ENCODE data around the gene PTPN21. TPM values are rescaled to one million over a fixed set of nuclear protein-coding genes. Genes with fewer than 3 reads are reported as not detected.

PTPN21 gene
- total RNA-seq, 6 experiments from 2014 or later: 6.0 to 12.2 (median 10.3) TPM

DNA sequence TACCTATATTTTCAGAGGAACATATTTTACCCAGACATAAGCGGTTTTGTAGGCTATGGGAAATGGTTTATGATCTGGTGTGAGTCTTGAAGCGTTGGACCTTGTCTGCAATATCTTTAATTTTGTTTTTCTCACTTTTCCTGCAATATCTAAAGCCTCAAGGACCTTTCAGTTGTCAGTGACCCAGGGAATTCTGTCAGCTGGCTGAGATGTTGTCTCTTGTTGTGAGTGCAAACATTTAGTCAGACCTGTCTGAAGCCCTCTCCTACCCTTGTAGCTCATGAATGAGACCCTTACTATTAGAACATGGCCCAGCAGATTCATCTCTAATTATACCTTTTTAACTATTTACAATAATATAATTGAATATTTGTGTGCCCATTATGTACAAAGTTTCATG is 115.7 kb downstream of the PTPN21 start:
- peaks cover 0 to 5% (median 0%) of the 10 kb centered on the region in 4 donors for H3K36me3 ChIP-seq
- DNase-seq (no peak), ATAC-seq (no peak)
- H3K27me3 ChIP-seq: no peaks in the 10 kb centered on the region
- no peaks in the 10 kb centered on the region for H3K9me3 ChIP-seq
- H3K27ac ChIP-seq: no peak overlapping the region
- no peak for TF ChIP-seq POLR2A (IDR thresholded peaks at IDR 0.05)
- TF ChIP-seq, protein P1, sequence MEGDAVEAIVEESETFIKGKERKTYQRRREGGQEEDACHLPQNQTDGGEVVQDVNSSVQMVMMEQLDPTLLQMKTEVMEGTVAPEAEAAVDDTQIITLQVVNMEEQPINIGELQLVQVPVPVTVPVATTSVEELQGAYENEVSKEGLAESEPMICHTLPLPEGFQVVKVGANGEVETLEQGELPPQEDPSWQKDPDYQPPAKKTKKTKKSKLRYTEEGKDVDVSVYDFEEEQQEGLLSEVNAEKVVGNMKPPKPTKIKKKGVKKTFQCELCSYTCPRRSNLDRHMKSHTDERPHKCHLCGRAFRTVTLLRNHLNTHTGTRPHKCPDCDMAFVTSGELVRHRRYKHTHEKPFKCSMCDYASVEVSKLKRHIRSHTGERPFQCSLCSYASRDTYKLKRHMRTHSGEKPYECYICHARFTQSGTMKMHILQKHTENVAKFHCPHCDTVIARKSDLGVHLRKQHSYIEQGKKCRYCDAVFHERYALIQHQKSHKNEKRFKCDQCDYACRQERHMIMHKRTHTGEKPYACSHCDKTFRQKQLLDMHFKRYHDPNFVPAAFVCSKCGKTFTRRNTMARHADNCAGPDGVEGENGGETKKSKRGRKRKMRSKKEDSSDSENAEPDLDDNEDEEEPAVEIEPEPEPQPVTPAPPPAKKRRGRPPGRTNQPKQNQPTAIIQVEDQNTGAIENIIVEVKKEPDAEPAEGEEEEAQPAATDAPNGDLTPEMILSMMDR (IDR thresholded peaks at IDR 0.05): no peak
- intact Hi-C loops (cut with DNase I): no loop called here
- WGBS (ENCODE audit: insufficient coverage, low coverage, low lambda C conversion rate, missing lambda C conversion rate): 100% methylated on average over 2 of the region's 2 CpGs
- H3K4me1 ChIP-seq: no peaks in the 10 kb centered on the region
- no peak overlapping the region for H3K4me3 ChIP-seq

DNA sequence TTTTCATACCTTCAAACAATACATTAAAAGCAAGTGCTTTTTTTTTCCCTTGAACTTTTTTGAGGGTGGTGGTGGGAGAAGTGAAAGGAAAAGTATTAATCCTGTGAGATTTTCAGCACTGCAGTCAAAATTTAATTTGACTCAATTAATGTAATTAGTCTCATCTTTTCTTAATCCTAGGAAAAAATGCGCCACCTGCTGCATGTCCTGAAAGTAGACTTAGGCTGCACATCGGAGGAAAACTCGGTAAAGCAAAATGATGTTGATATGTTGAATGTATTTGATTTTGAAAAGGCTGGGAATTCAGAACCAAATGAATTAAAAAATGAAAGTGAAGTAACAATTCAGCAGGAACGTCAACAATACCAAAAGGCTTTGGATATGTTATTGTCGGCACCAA is 117.1 kb downstream of the PTPN21 start:
- peaks cover 0 to 5% (median 0%) of the 10 kb centered on the region in 4 donors for H3K36me3 ChIP-seq
- no peak overlapping the region for H3K4me3 ChIP-seq
- H3K27me3 ChIP-seq: no peaks in the 10 kb centered on the region
- WGBS (ENCODE audit: insufficient coverage, low coverage, low lambda C conversion rate, missing lambda C conversion rate): 82% methylated on average over 5 of the region's 5 CpGs
- TF ChIP-seq POLR2A (IDR thresholded peaks at IDR 0.05): no peak
- TF ChIP-seq, protein P1 (IDR thresholded peaks at IDR 0.05): peak; percentile 19 to 33 (median 22)
- no peaks in the 10 kb centered on the region for H3K9me3 ChIP-seq
- ATAC-seq: no peak
- H3K27ac ChIP-seq: no peak overlapping the region
- no peak for DNase-seq
- H3K4me1 ChIP-seq: peaks cover 0 to 1% (median 0%) of the 10 kb centered on the region in 4 donors
- intact Hi-C loops (cut with DNase I): no loop called here

DNA sequence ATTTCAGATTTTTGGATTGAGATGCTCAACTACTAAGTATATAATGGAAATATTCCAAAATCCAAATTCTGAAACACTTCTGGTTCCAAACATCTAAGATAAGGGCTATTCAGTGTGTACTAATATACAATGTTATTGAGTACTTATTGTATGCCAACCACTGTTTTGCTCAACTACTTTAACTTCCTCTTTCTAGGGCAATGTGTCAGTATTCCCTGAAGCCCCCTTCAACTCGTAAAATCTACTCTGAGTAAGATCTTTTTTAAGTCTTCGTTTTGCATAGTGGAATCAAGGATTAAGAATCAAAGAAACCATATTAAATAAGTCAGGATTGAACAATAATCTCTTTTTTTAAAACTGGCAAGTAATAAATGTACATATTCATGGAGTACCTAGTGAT is 123.8 kb downstream of the PTPN21 start:
- peaks cover 0 to 5% (median 0%) of the 10 kb centered on the region in 4 donors for H3K36me3 ChIP-seq
- TF ChIP-seq, protein P1 (IDR thresholded peaks at IDR 0.05): no peak
- TF ChIP-seq POLR2A (IDR thresholded peaks at IDR 0.05): no peak
- intact Hi-C loops (cut with DNase I): no loop called here
- H3K4me3 ChIP-seq: no peak overlapping the region
- DNase-seq (no peak), ATAC-seq (no peak)
- WGBS (ENCODE audit: insufficient coverage, low coverage, low lambda C conversion rate, missing lambda C conversion rate): 83% methylated on average over 2 of the region's 2 CpGs
- peaks cover 0 to 5% (median 0%) of the 10 kb centered on the region in 4 donors for H3K4me1 ChIP-seq
- H3K27ac ChIP-seq: no peak overlapping the region
- no peaks in the 10 kb centered on the region for H3K27me3 ChIP-seq
- H3K9me3 ChIP-seq: no peaks in the 10 kb centered on the region

DNA sequence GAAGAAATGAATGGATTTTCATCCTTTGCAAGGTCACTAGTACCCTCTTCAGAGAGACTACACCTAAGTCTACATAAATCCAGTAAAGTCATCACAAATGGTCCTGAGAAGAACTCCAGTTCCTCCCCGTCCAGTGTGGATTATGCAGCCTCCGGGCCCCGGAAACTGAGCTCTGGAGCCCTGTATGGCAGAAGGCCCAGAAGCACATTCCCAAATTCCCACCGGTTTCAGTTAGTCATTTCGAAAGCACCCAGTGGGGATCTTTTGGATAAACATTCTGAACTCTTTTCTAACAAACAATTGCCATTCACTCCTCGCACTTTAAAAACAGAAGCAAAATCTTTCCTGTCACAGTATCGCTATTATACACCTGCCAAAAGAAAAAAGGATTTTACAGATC is 128.5 kb downstream of the PTPN21 start:
- no peak overlapping the region for H3K4me3 ChIP-seq
- H3K36me3 ChIP-seq: peaks cover 0 to 5% (median 0%) of the 10 kb centered on the region in 4 donors
- H3K9me3 ChIP-seq: no peaks in the 10 kb centered on the region
- no peaks in the 10 kb centered on the region for H3K27me3 ChIP-seq
- WGBS (ENCODE audit: insufficient coverage, low coverage, low lambda C conversion rate, missing lambda C conversion rate): 79% methylated on average over 4 of the region's 7 CpGs
- TF ChIP-seq, protein P1 (IDR thresholded peaks at IDR 0.05): no peak
- no peak for TF ChIP-seq POLR2A (IDR thresholded peaks at IDR 0.05)
- no peaks in the 10 kb centered on the region for H3K4me1 ChIP-seq
- ATAC-seq (no peak), DNase-seq (peak in 1 of 3 donors; percentile 31)
- intact Hi-C loops (cut with DNase I): no loop called here
- H3K27ac ChIP-seq: no peak overlapping the region

DNA sequence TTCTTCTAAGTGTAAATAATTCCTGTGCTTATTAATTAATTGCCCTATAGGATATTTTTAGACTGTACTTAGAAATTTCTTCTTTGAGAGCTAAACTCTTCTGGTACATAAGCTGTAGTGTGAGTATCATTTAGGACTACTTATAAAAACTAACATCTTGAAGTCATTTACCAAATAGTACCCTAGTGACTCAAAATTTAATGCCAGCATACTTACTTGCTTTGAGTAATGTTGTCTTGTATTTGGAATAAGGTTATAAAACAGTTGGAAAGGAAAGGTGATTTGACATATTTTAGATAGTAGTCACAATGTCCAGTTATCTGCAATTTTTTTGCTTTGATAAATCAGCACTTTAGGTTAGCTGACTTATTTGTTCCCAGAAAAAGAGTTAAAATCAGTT is 130.2 kb downstream of the PTPN21 start:
- no peak for TF ChIP-seq POLR2A (IDR thresholded peaks at IDR 0.05)
- TF ChIP-seq, protein P1 (IDR thresholded peaks at IDR 0.05): no peak
- no peak for ATAC-seq
- Histone ChIP-seq H3K27ac (no peak overlapping the region), H3K4me3 (no peak overlapping the region), H3K27me3 (no peaks in the 10 kb centered on the region), H3K4me1 (no peaks in the 10 kb centered on the region), H3K36me3 (peaks cover 0 to 5% (median 0%) of the 10 kb centered on the region in 4 donors), H3K9me3 (no peaks in the 10 kb centered on the region)
- no peak for DNase-seq
- intact Hi-C loops (cut with DNase I): no loop called here

All from right lobe of liver (tissue), 6 donors.